ENCODE data around the gene RARB.

RARB gene

GRCh38 chr3:25476639-25477038, 48.6 kb downstream of the RARB start:
- in situ Hi-C loops (cut with HindIII; ENCODE audit: low sequenced_read_pairs): no loop called here
- peak; percentile 71 for DNase-seq (ENCODE audit: low read depth, low spot score)
- TF ChIP-seq CTCF (IDR thresholded peaks at IDR 0.05; ENCODE audit: low read depth, low read length): no peak

GRCh38 chr3:25478211-25478757, 50.2 kb downstream of the RARB start:
- TF ChIP-seq CTCF (IDR thresholded peaks at IDR 0.05; ENCODE audit: low read depth, low read length): no peak
- in situ Hi-C loops (cut with HindIII; ENCODE audit: low sequenced_read_pairs): no loop called here
- no peak for DNase-seq (ENCODE audit: low read depth, low spot score)
- no peak overlapping the region for H3K4me3 ChIP-seq (ENCODE audit: low read depth, low read length)

More at GRCh38 chr3:25476639-25477038, 48.6 kb downstream of the RARB start:
- no peak overlapping the region for H3K4me3 ChIP-seq (ENCODE audit: low read depth, low read length)

GRCh38 chr3:25478964-25479726, 51.1 kb downstream of the RARB start:
- in situ Hi-C loops (cut with HindIII; ENCODE audit: low sequenced_read_pairs): no loop called here
- DNase-seq (ENCODE audit: low read depth, low spot score): no peak
- no peak for TF ChIP-seq CTCF (IDR thresholded peaks at IDR 0.05; ENCODE audit: low read depth, low read length)
- H3K4me3 ChIP-seq (ENCODE audit: low read depth, low read length): no peak overlapping the region

- no peak for TF ChIP-seq CTCF (IDR thresholded peaks at IDR 0.05; ENCODE audit: low read depth, low read length)
- DNase-seq (ENCODE audit: low read depth, low spot score): no peak
- no peak overlapping the region for H3K4me3 ChIP-seq (ENCODE audit: low read depth, low read length)
- in situ Hi-C loops (cut with HindIII; ENCODE audit: low sequenced_read_pairs): no loop called here
These were observed 51.6 kb downstream of the RARB start for GRCh38 chr3:25479727-25480010.

GRCh38 chr3:25480811-25481210, 52.7 kb downstream of the RARB start:
- DNase-seq (ENCODE audit: low read depth, low spot score): no peak
- H3K4me3 ChIP-seq (ENCODE audit: low read depth, low read length): no peak overlapping the region
- TF ChIP-seq CTCF (IDR thresholded peaks at IDR 0.05; ENCODE audit: low read depth, low read length): no peak
- in situ Hi-C loops (cut with HindIII; ENCODE audit: low sequenced_read_pairs): no loop called here

- TF ChIP-seq CTCF (IDR thresholded peaks at IDR 0.05; ENCODE audit: low read depth, low read length): no peak
- in situ Hi-C loops (cut with HindIII; ENCODE audit: low sequenced_read_pairs): no loop called here
- H3K4me3 ChIP-seq (ENCODE audit: low read depth, low read length): no peak overlapping the region
- DNase-seq (ENCODE audit: low read depth, low spot score): no peak
These were observed 53.3 kb downstream of the RARB start for GRCh38 chr3:25481386-25481785.
